HG03095 (cell line): ENCODE data around the gene PLXDC2.
"Not testable (repeated sequence)": the region's sequence is repeated elsewhere in the genome, so short reads cannot be mapped to it uniquely, and the experiment has no call there.

ENCODE experiments used
- ATAC-seq: cut with Tn5 transposase; IDR thresholded peaks from one replicate; pipeline ENCODE4 v1.9.1; 2021; ENCODE audit warnings: moderate library complexity; ENCODE audit not compliant: unreplicated experiment

The PLXDC2 gene

GRCh38 chr10:20166096-20166675, 350.0 kb downstream of the PLXDC2 start:
- ATAC-seq, result no peak

DNA sequence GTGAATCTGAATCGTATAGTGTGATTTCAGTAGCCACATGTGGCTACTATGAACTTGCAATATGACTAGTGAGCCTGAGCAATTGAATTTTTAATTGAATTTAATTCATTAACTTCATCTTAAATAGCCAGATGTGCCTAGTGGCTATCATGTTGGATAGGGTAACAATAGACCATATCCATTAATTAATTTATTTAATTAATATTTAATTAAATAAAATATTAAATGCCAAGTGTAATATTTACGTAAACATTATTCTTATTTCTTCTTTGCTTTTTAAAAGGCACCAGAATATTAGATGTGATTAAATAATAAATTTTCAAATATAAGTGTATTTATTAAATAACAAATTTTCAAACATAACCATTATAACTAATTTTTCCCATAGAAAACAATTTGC, 354.4 kb downstream of the PLXDC2 start:
- no peak for ATAC-seq

GRCh38 chr10:20173046-20173445, 356.8 kb downstream of the PLXDC2 start:
- no peak for ATAC-seq

DNA sequence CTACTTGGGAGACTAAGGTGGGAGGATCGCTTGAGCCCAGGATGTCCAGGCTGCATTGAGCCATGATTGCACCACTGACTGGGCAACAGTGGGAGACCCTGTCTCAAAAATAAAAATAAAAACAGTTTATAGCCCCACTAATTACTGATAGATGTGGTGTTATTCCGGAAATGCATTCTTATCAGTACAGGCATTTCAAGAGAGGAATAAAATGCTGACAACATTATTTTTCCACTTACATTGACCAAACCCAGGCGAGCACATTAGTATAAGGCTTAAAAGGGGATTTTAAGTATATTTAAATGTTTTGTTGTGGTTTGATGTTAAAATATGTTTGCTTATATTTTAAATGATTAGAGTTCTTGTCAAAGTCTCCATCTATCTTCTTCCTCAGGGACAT, 359.5 kb downstream of the PLXDC2 start:
- ATAC-seq, result no peak

- ATAC-seq, result no peak
Observed at GRCh38 chr10:20180766-20181165, 364.5 kb downstream of the PLXDC2 start.

- ATAC-seq, result no peak
Observed at GRCh38 chr10:20181434-20181833, 365.2 kb downstream of the PLXDC2 start.

GRCh38 chr10:20185116-20185515, 368.9 kb downstream of the PLXDC2 start:
- ATAC-seq, result no peak

DNA sequence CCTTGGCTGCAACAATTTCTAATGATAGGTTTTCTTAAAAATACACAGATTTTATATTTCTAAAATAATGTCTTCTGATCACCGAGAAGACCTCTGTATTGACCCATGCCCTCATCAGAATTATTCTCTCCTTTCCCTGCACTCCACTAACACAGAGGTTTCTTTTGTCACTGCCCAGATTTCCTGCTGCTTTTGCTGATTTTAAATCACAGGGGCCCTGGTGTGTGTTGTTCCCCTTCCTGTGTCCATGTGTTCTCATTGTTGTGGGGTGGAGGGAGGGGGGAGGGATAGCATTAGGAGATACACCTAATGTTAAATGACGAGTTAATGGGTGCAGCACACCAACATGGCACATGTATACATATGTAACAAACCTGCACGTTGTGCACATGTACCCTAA, 375.2 kb downstream of the PLXDC2 start:
- ATAC-seq, result not testable (repeated sequence)

- no peak for ATAC-seq
Observed at GRCh38 chr10:20195076-20195475, 378.8 kb downstream of the PLXDC2 start.

DNA sequence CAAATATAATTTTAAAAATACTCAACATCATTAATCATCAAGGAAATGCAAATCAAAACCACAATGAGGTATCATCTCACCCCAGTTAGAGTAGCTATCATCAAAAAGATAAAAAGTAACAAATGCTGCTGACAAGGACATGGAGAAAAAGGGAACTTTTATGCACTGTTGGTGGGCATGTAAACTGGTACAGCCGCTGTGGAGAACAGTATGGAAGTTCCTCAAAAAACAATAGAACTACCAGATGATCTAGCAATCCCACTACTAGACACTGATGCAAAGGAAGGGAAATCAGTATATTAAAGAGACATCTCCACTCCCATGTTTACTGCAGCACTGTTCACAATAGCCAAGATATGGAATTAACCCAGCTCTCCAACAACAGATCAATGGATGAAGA, 384.5 kb downstream of the PLXDC2 start:
- no peak for ATAC-seq

- ATAC-seq, result no peak
Observed at GRCh38 chr10:20202337-20202736, 386.1 kb downstream of the PLXDC2 start.

- ATAC-seq, result no peak
Observed at GRCh38 chr10:20207653-20208052, 391.4 kb downstream of the PLXDC2 start.

DNA sequence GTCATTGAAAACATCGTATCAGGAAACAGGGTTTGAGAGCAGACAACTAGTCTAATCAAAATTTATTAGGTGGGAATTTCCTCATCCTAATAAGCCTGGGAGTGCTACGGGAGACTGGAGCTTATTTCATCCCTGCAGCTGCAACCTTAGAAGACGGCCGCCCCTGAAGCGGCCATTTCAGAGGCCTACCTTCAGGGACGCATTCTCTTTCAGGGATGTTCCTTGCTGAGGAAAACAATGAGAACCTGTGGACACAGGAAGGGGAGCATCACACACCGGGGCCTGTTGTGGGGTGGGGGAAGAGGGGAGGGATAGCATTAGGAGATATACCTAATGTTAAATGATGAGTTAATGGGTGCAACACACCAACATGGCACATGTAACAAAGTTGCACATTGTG, 392.9 kb downstream of the PLXDC2 start:
- not testable (repeated sequence) for ATAC-seq

DNA sequence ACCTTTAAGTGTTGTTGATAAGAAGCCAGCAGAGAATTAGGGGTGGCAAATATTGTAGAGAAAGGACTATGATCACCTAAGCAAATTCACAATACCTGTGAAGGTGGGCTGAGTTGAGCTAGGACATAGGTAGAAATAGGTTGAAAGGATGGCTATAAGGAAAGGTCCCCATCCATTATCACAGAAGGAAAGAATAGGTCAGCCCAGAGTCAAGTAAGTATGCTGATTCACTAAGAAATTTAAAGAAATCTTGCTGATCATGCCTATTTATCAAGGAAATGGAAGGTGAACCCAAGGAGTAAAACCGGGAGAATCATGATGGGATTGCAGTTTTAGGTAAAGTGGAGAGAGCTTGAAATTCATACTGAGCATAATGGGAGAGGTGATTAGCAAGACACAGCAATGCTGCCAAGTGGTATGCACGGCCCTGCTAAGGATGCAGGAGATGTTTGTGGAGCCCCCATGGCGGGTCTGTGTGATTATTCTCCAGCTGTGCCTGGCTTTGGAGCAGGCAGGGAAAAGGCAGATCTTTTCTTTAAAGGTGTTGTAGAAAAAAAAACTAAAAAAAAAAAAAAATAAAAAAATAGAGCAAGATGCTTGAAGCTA, 399.4 kb downstream of the PLXDC2 start:
- no peak for ATAC-seq

- no peak for ATAC-seq
Observed at GRCh38 chr10:20221356-20221755, 405.1 kb downstream of the PLXDC2 start.

GRCh38 chr10:20228729-20229128, 412.5 kb downstream of the PLXDC2 start:
- ATAC-seq, result no peak

- no peak for ATAC-seq
Observed at GRCh38 chr10:20232079-20232705, 416.0 kb downstream of the PLXDC2 start.

DNA sequence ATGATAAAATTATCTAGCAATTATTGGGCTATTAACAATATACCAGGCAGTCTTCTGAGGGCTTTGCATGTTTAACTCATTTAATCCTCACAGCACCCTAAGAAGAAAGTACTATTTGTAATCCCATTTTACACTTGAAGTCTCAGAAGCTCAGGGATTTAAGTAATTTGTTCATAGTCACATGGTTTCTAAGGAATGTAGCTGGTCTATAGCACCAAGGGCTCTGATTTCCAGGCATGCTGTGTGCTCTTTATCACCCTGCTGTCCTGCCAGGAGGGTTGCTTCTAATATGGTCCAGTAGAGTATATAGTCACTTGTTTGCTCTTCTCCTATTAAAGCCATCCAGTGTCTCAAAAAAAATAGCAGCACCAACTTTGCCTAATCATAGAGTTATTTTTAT, 417.2 kb downstream of the PLXDC2 start:
- no peak for ATAC-seq

GRCh38 chr10:20234579-20234978, 418.3 kb downstream of the PLXDC2 start:
- no peak for ATAC-seq

GRCh38 chr10:20237091-20237570, 420.9 kb downstream of the PLXDC2 start:
- no peak for ATAC-seq

DNA sequence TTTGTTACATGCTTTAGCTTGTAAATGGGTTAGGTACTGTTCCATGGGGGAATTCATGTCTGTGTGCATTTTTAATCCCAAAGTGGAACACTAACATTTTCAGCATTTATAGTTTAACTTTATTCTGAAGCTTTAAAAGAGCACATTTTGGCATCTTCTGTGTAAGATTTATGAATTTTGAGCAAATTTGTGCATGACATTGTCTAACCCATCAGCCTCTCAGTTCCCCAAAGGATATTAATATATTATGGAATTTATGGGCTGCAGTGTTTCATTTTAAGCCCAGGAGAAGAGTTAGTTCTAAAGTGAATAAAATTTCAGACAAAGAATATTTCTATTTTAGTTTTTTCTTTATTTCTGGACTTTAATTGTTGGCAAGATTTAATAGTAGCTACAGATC, 421.4 kb downstream of the PLXDC2 start:
- ATAC-seq, result no peak

DNA sequence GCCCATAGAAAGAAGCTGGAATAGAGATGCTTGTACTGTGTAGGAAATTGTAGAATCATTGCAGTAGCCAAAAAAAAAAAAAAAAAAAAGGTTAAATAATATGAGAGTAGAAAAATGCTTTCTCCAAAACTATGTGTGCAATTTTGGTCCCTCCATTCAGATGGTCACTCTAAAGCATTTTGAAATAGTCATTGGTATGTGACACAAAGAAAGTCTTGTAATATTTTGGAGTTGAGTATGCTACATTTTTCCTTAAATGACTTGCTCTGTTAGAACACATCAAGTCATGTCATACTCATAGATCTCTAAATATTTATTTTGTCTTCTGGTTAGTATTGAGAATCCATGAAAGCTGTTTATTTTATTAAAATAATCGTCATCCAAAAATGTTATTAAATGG, 424.4 kb downstream of the PLXDC2 start:
- ATAC-seq, result no peak
